ENCODE results near the gene ATP11A.
"Not testable (repeated sequence)": the region's sequence is repeated elsewhere in the genome, so short reads cannot be mapped to it uniquely, and the experiment has no call there.

DNA sequence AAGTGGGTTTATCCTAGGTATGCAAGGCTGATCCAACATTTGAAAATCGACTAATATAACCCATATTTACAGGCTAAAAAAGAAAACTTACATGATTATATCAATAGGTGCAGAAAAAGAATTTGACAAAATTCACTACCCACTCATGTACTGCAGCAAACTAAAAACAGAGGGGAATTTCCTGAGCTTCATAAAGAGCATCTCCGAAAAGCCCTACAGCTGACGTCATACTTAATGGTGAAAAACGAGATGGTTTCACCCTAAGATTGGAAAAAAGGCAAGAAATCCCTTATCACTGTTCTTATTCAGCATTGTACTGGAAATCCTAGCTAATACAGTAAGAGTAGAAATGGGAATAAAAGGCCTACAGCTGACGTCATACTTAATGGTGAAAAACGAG, 111.0 kb downstream of the ATP11A start:
- TF ChIP-seq ZNF274 (IDR thresholded peaks at IDR 0.05; ENCODE audit: low read depth, low read length); YY1 (IDR thresholded peaks at IDR 0.05; ENCODE audit: insufficient read depth, insufficient read length): not testable (repeated sequence)

Data from NT2/D1 (cell line).